ENCODE results near the gene ZNF593. TPM values are rescaled to one million over a fixed set of nuclear protein-coding genes. Genes with fewer than 3 reads are reported as not detected.

The ZNF593 gene
- total RNA-seq, 1 experiment from 2014 or later = 62.3 TPM

GRCh38 chr1:26197813-26198212 lies 28.1 kb downstream of the ZNF593 start:
- intact Hi-C loops (cut with micrococcal nuclease; ENCODE audit: unreplicated experiment) = no loop called here
- ChIA-PET POLR2A (ENCODE audit: low non-redundant PET) (no interaction called here), CTCF (no interaction called here)
- no peak for TF ChIP-seq CTCF (conservative IDR thresholded peaks at IDR 0.05; ENCODE audit: low read depth, low read length)
- no peak for TF ChIP-seq EZH2 (IDR thresholded peaks at IDR 0.05; ENCODE audit: borderline replicate concordance, low read depth, low read length, poor library complexity, severe bottlenecking)
- Histone ChIP-seq H3K9me3 (ENCODE audit: low read depth, low read length, poor library complexity, severe bottlenecking) (no peaks in the 10 kb centered on the region), H3K4me3 (ENCODE audit: low read depth, low read length, poor library complexity, severe bottlenecking) (no peak overlapping the region), H3K27ac (ENCODE audit: low read depth, low read length, poor library complexity, severe bottlenecking) (no peak overlapping the region), H3K36me3 (ENCODE audit: insufficient read depth, low read length, poor library complexity, severe bottlenecking) (no peaks in the 10 kb centered on the region), H3K27me3 (replicated peaks; ENCODE audit: insufficient read depth, low read depth, low read length, poor library complexity) (no peaks in the 10 kb centered on the region), H3K4me1 (ENCODE audit: insufficient read depth, low read length, poor library complexity, severe bottlenecking) (no peaks in the 10 kb centered on the region)
- BruUV-seq (replicated peaks) = no TSS peak
- no peak for DNase-seq (ENCODE audit: low spot score)

- intact Hi-C loops (cut with micrococcal nuclease; ENCODE audit: unreplicated experiment) = no loop called here
- Histone ChIP-seq H3K4me1 (ENCODE audit: insufficient read depth, low read length, poor library complexity, severe bottlenecking) (no peaks in the 10 kb centered on the region), H3K36me3 (ENCODE audit: insufficient read depth, low read length, poor library complexity, severe bottlenecking) (no peaks in the 10 kb centered on the region), H3K27me3 (replicated peaks; ENCODE audit: insufficient read depth, low read depth, low read length, poor library complexity) (no peaks in the 10 kb centered on the region), H3K4me3 (ENCODE audit: low read depth, low read length, poor library complexity, severe bottlenecking) (no peak overlapping the region), H3K9me3 (ENCODE audit: low read depth, low read length, poor library complexity, severe bottlenecking) (no peaks in the 10 kb centered on the region), H3K27ac (ENCODE audit: low read depth, low read length, poor library complexity, severe bottlenecking) (no peak overlapping the region)
- CTCF ChIA-PET = interaction anchor here (0.6 kb wide), 1 partner anchor 201 kb away, joined by 7 read pairs; no protein-coding TSS in a partner anchor
- TF ChIP-seq EZH2 (IDR thresholded peaks at IDR 0.05; ENCODE audit: borderline replicate concordance, low read depth, low read length, poor library complexity, severe bottlenecking) = no peak
- no peak for DNase-seq (ENCODE audit: low spot score)
- no TSS peak for BruUV-seq (replicated peaks)
- POLR2A ChIA-PET (ENCODE audit: low non-redundant PET) = no interaction called here
These were observed 30.7 kb downstream of the ZNF593 start for GRCh38 chr1:26200413-26200812.

- Histone ChIP-seq H3K27ac (ENCODE audit: low read depth, low read length, poor library complexity, severe bottlenecking) (no peak overlapping the region), H3K4me1 (ENCODE audit: insufficient read depth, low read length, poor library complexity, severe bottlenecking) (no peaks in the 10 kb centered on the region), H3K4me3 (ENCODE audit: low read depth, low read length, poor library complexity, severe bottlenecking) (no peak overlapping the region), H3K27me3 (replicated peaks; ENCODE audit: insufficient read depth, low read depth, low read length, poor library complexity) (no peaks in the 10 kb centered on the region), H3K9me3 (ENCODE audit: low read depth, low read length, poor library complexity, severe bottlenecking) (no peaks in the 10 kb centered on the region), H3K36me3 (ENCODE audit: insufficient read depth, low read length, poor library complexity, severe bottlenecking) (no peaks in the 10 kb centered on the region)
- ChIA-PET CTCF (no interaction called here), POLR2A (ENCODE audit: low non-redundant PET) (no interaction called here)
- DNase-seq (ENCODE audit: low spot score) = no peak
- no peak for TF ChIP-seq CTCF (conservative IDR thresholded peaks at IDR 0.05; ENCODE audit: low read depth, low read length)
- no TSS peak for BruUV-seq (replicated peaks)
- intact Hi-C loops (cut with micrococcal nuclease; ENCODE audit: unreplicated experiment) = no loop called here
These were observed 34.1 kb downstream of the ZNF593 start for GRCh38 chr1:26203642-26204318.

Measured in A673 (cell line).